Gastroesophageal sphincter (tissue), 4 donors: ENCODE data around the gene DIRAS2. TPM values are rescaled to one million over a fixed set of nuclear protein-coding genes. Genes with fewer than 3 reads are reported as not detected.

Experiments
- ATAC-seq: fragments of 150-250 bp; one replicate; pipeline ENCODE4 v1.9.1; 2016; ENCODE audit warnings: mild to moderate bottlenecking, moderate library complexity
- H3K27ac ChIP-seq, 4 donors: fragments of 200-600 bp; sonication (generic) in 3 of 4; 1 replicate in 3 of 4; 2 replicates in 1 of 4; pipeline ENCODE4 v1.5.1; 2016 to 2019
- H3K27me3 ChIP-seq: fragments of 200-600 bp; sonication (generic); one replicate; pipeline ENCODE4 v1.5.1; 2019
- H3K36me3 ChIP-seq, 2 donors: fragments of 200-600 bp; sonication (generic); one replicate each; pipeline ENCODE4 v1.5.1; 2019; ENCODE audit warnings: control low read depth in 1 of 2
- H3K4me1 ChIP-seq, 3 donors: fragments of 200-600 bp; sonication (generic); 1 replicate in 2 of 3; 2 replicates in 1 of 3; pipeline ENCODE4 v1.5.1; 2016 to 2019; ENCODE audit warnings: control low read depth in 2 of 3
- H3K4me3 ChIP-seq, 2 donors: fragments of 200-600 bp; sonication (generic); one replicate each; pipeline ENCODE4 v1.5.1; 2019; ENCODE audit warnings: mild to moderate bottlenecking in 1 of 2, moderate library complexity in 1 of 2
- H3K9me3 ChIP-seq, 3 donors: fragments of 200-600 bp; sonication (generic); one replicate each; pipeline ENCODE4 v1.5.1; 2017 to 2019; ENCODE audit warnings: control low read depth in 2 of 3
- EP300 ChIP-seq: sonication (generic); formaldehyde crosslinking; IDR thresholded peaks from one replicate; pipeline ENCODE4 v1.6.1; 2017; ENCODE audit warnings: antibody characterized with exemption, mild to moderate bottlenecking
- POLR2A ChIP-seq, 2 donors: fragments of 450-650 bp; IDR thresholded peaks; one replicate each; pipeline ENCODE4 v1.6.1; 2017; ENCODE audit warnings: antibody characterized with exemption in 2 of 2, mild to moderate bottlenecking in 2 of 2, moderate library complexity in 1 of 2
- POLR2AphosphoS5 ChIP-seq: sonication (generic); formaldehyde crosslinking; IDR thresholded peaks from one replicate; pipeline ENCODE4 v1.6.1; 2017; ENCODE audit warnings: antibody characterized with exemption
- WGBS, 2 donors: methylation state at CpG; one replicate each; pipeline ENCODE4 v1.1.5; 2018; ENCODE audit warnings: low coverage in 1 of 2; 5-methylcytosine and 5-hydroxymethylcytosine counted together
- total RNA-seq, 4 donors: library from RNA; depleted of rRNA; stranded (reverse); fragments of >200 nt; gene quantifications; one replicate each; pipeline ENCODE4 v1.1.0, GENCODE V29; 2016
- TF ChIP-seq, protein P1 (sequence below), 4 experiments: fragments of 200-600 bp in 2 of 4; fragments of 450-650 bp in 2 of 4; sonication (generic) in 1 of 4; IDR thresholded peaks; one replicate each; pipeline ENCODE4 v1.5.1; 2017 to 2019; ENCODE audit warnings: antibody characterized with exemption in 4 of 4, mild to moderate bottlenecking in 2 of 4, moderate library complexity in 2 of 4

Gene DIRAS2, protein sequence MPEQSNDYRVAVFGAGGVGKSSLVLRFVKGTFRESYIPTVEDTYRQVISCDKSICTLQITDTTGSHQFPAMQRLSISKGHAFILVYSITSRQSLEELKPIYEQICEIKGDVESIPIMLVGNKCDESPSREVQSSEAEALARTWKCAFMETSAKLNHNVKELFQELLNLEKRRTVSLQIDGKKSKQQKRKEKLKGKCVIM
- not detected for total RNA-seq

DNA sequence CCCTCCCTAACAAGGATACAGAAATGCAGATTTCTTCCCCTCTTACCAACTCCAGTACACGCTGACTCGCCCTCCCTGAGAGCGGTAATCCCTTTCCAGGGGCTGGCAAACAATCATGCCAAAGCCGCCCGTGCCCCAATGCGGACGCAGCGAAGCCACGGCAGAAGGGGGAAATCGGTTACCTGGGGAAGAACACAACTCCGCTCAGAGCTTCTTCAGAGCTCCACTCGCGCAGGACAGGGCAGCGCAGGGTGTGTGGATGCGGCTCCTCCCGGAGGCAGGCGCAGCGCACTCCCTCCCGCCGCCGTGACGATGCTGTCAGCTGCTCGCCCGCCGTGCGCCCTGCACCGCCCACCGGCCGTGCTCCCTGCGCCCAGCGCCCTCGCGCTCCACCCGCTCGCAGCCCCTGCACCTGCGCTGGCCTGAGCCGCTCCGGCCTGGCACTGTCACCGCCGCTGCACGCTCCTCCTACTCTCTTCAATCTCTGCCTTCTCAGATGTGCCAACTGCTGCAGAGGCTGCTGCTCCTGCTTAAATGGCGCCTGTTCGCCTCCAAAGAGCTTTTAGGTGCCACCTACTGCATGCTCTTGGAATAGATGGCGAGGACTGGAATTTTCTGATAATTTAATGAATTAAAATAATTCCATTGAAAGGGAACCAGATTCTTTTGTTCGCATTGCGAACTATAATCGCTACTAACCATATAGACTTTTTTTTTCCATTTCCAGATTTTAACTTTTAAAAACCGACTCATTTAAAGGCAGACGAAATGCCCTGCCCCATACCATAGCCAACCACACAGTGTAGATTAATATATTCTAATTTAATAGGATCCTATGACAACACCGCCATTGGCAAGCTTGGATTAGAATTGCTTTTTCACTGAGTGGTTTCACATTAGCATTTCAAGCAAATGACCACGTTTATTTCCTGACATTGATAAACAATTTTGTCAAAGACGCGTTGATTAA lies at the start of gene DIRAS2:
TSS of gene DIRAS2 (minus strand) at position 255 of the 970 bp plus-strand sequence. CDS start 28,997 bp downstream, outside the sequence.
- peaks cover 67% of the 10 kb centered on the region for H3K27me3 ChIP-seq
- TF ChIP-seq EP300 = no peak
- TF ChIP-seq, protein P1, sequence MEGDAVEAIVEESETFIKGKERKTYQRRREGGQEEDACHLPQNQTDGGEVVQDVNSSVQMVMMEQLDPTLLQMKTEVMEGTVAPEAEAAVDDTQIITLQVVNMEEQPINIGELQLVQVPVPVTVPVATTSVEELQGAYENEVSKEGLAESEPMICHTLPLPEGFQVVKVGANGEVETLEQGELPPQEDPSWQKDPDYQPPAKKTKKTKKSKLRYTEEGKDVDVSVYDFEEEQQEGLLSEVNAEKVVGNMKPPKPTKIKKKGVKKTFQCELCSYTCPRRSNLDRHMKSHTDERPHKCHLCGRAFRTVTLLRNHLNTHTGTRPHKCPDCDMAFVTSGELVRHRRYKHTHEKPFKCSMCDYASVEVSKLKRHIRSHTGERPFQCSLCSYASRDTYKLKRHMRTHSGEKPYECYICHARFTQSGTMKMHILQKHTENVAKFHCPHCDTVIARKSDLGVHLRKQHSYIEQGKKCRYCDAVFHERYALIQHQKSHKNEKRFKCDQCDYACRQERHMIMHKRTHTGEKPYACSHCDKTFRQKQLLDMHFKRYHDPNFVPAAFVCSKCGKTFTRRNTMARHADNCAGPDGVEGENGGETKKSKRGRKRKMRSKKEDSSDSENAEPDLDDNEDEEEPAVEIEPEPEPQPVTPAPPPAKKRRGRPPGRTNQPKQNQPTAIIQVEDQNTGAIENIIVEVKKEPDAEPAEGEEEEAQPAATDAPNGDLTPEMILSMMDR (IDR thresholded peaks at IDR 0.05) = peak in 1 of 4 experiments; percentile 47
- peak; percentile 57 for ATAC-seq
- no peaks in the 10 kb centered on the region for H3K36me3 ChIP-seq
- H3K4me1 ChIP-seq = peaks cover 0 to 16% (median 7%) of the 10 kb centered on the region in 3 donors
- H3K4me3 ChIP-seq = peak within 1 kb of the TSS; percentile 15 to 49
- WGBS, 2 donors = 17% methylated on average over 15 to 16 of the region's 53 CpGs
- no peaks in the 10 kb centered on the region for H3K9me3 ChIP-seq
- H3K27ac ChIP-seq = no peak within 1 kb of the TSS

- TF ChIP-seq, protein P1 (IDR thresholded peaks at IDR 0.05) = no peak
- WGBS, 2 donors = 46 to 67% methylated on average over 4 to 5 of the region's 5 CpGs
- peaks cover 12% of the 10 kb centered on the region for H3K27me3 ChIP-seq
- no peaks in the 10 kb centered on the region for H3K36me3 ChIP-seq
- H3K4me3 ChIP-seq = no peak overlapping the region
- no peaks in the 10 kb centered on the region for H3K4me1 ChIP-seq
- H3K9me3 ChIP-seq = peaks cover 0 to 6% (median 0%) of the 10 kb centered on the region in 3 donors
- no peak overlapping the region for H3K27ac ChIP-seq
- ATAC-seq = no peak
These were observed 42.1 kb upstream of the DIRAS2 start for GRCh38 chr9:90684736-90685135.

DNA sequence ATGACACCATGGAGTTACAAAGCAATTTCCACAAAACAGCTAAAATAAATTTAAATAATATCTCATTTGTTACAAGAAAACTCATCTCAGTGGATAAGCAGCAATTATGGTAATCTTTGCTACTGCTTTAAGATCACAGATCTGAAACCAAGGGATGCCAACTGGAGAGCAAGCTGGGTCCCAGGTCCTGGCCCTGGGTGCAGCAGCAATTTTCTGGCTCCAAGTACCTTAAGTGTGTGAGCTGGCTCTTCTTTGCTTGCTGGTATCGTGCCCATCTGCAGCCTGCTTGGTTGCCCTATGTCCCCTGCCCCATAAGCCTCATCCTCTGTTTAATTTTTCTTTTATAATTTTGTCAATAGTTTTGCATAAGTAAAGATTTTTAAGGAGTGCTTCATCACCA lies 41.5 kb upstream of the DIRAS2 start:
- Histone ChIP-seq H3K4me3 (no peak overlapping the region), H3K4me1 (no peaks in the 10 kb centered on the region), H3K27ac (no peak overlapping the region), H3K9me3 (peaks cover 0 to 6% (median 0%) of the 10 kb centered on the region in 3 donors), H3K27me3 (peaks cover 12% of the 10 kb centered on the region), H3K36me3 (no peaks in the 10 kb centered on the region)
- ATAC-seq = no peak
- TF ChIP-seq POLR2AphosphoS5 = no peak
- TF ChIP-seq, protein P1 (IDR thresholded peaks at IDR 0.05) = no peak
- TF ChIP-seq EP300 = no peak
- TF ChIP-seq POLR2A (IDR thresholded peaks at IDR 0.05) = no peak
- WGBS, 2 donors = 83% methylated on average over 1 of the region's 1 CpG; no CpG with 5 or more reads in 1 of the 2 donors

DNA sequence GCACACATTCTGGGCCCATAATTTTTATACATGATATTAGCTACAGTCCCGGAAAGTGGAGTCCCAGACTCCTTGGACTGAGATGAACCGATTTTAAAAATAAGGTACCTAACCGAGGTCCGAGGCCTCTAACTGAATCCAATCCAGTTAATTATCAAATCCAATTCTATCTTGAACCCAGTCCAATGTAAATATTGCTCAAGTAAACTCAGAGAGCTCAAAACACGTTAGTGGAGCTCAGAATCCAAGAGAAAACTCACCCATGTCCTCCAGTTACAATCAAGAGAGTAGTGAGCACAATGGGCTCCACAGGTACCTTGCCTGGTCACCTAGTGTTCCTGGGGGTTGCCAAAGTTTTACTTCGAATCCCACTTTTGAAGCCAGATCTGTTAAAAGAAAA lies 37.9 kb upstream of the DIRAS2 start:
- Histone ChIP-seq H3K9me3 (no peaks in the 10 kb centered on the region), H3K27ac (no peak overlapping the region), H3K4me1 (no peaks in the 10 kb centered on the region), H3K36me3 (no peaks in the 10 kb centered on the region), H3K27me3 (peaks cover 7% of the 10 kb centered on the region), H3K4me3 (no peak overlapping the region)
- TF ChIP-seq POLR2A (IDR thresholded peaks at IDR 0.05) (no peak), POLR2AphosphoS5 (no peak), EP300 (no peak)
- TF ChIP-seq, protein P1 (IDR thresholded peaks at IDR 0.05) = no peak
- ATAC-seq = no peak
- 76 to 83% methylated on average over 5 to 6 of the region's 6 CpGs for WGBS, 2 donors
